Stimulated activated CD4-positive, alpha-beta T cell treated with anti-CD3 and anti-CD28 coated beads, Interleukin-12 subunit alpha, Interleukin-12 subunit beta, amount 100 ng/mL, for 48 hours (primary cell): ENCODE data around the gene SLC35E1.
A peak's percentile ranks its signal among the peaks of the same experiment; 100 is the strongest.
"Not testable (repeated sequence)": the region's sequence is repeated elsewhere in the genome, so short reads cannot be mapped to it uniquely, and the experiment has no call there.

Experiments used
- DNase-seq, 3 donors: peaks; one replicate each; pipeline ENCODE4 v3.0.0-alpha.2; 2020; ENCODE audit warnings: low read depth in 2 of 3, low spot score in 1 of 3

Gene SLC35E1

GRCh38 chr19:16559780-16560276, 12.4 kb downstream of the SLC35E1 start:
- DNase-seq = no peak

DNA sequence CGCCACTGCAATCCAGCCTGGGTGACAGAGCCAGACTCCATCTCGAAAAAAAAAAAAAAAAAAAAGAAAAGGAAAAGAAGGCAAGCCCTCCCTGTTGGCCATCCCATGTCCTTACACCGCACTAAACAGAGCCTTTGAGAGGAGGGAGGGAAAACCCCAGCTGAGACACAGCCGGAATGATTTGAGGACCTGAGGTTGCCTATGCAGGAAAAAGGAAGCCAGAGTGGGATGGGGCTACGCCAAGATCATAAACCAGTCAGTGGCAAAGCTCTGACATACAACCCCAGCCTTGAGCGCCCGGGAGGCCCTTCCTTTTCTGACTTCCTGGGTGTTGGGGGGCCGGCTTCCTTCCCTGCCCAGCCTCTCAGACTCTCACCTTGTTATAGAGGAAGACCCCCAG, 17.4 kb downstream of the SLC35E1 start:
- no peak for DNase-seq

- DNase-seq = not testable (repeated sequence)
These were observed 20.3 kb downstream of the SLC35E1 start for GRCh38 chr19:16551902-16552301.

DNA sequence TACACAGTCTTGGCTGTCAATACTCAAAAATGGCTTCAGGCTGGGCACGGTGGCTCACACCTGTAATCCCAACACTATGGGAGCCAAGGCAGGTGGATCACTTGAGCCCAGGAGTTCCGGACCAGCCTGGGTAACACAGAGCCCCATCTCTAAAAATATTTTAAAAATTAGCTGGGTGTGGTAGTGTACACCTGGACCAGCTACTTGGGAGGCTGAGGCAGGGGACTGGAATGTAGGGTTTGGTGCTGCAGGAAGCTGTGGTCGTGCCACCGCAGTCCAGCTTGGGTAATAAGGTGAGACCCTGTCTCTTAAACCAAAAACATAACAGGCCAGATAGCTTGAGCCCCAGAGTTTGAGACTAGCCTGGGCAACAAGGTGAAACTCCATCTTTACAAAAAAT, 23.3 kb downstream of the SLC35E1 start:
- DNase-seq = no peak

DNA sequence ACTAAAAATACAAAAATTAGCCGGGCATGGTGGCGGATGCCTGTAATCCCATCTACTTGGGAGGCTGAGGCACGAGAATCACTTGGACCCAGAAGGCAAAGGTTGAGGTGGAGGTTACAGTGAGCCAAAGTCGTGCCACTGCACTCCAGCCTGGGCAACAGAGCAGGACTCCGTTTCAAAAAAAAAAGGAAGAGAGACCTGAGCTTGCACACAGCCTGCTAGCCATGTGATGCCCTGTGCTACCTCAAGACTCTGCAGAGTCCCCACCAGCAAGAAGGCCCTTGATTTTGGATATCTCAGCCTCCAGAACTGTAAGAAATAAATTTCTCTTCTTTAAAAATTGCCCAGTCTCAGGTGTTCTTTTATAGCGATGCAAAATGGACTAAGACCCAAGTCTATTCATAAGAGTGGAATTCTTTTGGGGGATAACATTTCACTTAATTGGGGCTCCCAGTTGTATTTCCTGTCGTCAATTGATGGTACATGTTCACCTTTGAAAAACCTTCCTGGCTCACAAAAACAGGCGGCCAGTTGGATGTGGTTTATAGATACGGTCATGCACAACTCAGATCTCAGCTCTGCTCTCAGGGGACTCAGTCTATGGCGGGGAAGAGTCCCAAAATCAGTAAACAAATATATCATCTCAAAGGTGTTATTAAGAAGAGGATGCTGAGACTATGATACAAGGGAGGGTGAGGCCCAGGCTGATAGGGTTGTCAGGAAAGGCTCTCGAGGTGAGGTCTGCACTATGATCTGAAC, 27.6 kb downstream of the SLC35E1 start:
- no peak for DNase-seq

DNA sequence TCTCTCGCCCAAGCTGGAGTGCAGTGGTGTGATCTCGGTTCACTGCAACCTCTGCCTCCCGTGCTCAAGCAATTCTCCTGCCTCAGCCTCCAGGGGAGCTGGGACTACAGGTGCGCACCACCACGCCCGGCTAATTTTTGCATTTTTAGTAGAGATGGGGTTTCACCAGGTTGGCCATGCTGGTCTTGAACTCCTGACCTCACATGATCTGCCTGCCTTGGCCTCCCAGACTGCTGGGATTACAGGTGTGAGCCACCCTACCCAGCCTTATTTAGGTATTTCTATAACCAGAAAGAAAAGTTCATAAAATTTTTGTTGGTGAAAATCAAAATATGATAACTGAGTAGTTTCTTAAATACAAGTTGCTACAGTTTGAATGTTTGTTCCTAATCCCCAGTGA, 28.5 kb downstream of the SLC35E1 start:
- not testable (repeated sequence) for DNase-seq

- DNase-seq = no peak
These were observed 29.2 kb downstream of the SLC35E1 start for GRCh38 chr19:16542910-16543472.

- DNase-seq = peak; percentile 88 to 93 (median 88)
These were observed 29.9 kb downstream of the SLC35E1 start, which contains the start of gene CHERP for GRCh38 chr19:16542045-16542909. CHERP (minus strand) TSS chr19:16542437; CDS start chr19:16542378, 59 bp downstream.

DNA sequence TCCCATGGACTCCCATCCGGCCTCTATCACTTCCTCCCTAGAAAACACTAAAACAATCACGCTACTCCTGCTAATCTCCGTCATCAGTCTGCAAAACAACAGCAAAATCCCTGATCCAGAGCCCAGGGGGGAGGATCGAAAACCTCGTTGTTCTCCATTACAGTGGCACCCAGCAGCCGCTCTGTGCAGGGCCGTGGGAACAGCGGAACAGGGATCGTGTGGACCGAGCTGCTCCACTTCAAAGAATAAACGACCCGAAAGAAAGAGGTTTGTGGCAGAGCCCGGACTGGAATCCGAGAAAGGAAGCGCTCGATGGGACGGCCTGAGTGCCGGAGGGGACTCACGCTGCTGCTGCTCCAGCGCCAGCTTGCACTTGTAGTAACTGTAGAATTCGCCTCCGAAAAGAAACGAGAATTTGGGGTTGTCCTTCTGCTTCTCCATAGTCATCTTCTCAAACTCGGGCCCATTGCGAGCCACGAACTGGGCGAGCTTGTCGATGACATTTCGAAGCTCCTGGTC, 30.6 kb downstream of the SLC35E1 start:
- no peak for DNase-seq

- no peak for DNase-seq
These were observed 31.3 kb downstream of the SLC35E1 start for GRCh38 chr19:16540948-16541347.

GRCh38 chr19:16537111-16537510, 35.1 kb downstream of the SLC35E1 start:
- no peak for DNase-seq

GRCh38 chr19:16536130-16536529, 36.1 kb downstream of the SLC35E1 start:
- DNase-seq = no peak

DNA sequence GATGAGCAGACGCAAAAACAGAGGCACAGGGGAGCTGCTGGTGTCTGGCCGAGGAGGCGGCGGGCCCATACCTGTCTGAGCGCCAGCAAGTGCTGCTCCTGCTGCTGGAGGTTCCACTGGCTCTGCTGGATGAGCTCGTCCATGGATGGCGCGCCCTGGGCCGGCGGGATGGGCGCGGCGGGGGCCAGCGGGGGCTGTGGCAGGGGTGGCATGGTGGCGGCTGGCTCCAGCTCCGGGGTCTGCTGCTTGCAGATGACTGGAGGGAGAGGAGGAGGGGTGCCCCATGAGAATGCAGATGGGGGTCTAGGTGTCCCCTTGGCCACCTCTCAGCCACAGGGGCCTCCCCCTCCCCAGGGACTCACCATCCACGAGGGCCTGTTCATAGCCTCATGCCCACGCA, 36.8 kb downstream of the SLC35E1 start:
- DNase-seq = no peak

DNA sequence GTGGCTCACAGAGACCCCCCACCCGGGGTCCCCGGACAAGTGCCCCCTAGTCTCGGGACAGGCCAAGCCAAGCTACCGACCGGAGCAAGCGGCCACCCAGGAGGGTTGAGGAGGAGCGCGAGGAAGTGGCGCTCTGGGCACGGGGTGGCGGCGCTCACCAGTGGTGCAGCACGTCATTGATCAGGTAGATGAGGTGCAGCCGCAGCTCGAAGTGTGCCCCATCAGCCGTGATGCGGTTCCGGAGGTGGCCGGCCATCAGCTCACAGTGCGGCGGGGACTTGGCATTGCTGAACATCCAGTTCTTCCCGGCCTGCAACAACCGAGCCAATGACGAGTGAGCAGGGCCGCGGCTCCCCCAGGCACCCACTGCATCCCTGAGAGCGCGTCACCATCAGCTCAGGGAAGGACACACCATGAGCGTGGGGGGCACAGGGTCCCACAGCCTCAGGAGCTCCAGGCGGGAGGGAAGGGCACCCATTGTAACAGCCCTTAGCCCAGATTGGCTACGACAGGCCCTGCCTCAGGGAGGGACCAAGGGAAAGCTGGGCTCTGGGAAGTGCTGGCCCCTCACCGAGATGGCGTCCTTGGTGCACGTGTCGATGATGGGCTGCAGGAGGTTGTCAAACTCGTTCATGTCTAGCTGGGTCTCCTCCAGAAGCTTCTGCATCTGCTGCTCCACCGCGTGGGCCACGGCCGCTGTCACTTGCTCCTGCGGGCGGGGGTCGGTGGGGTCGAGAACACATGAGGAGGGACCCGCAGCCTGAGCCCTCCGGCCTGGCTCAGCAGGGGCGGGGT, 39.6 kb downstream of the SLC35E1 start:
- DNase-seq = no peak

- DNase-seq = no peak
These were observed 40.9 kb downstream of the SLC35E1 start for GRCh38 chr19:16531380-16531669.

- no peak for DNase-seq
These were observed 41.5 kb downstream of the SLC35E1 start for GRCh38 chr19:16530540-16531379.

DNA sequence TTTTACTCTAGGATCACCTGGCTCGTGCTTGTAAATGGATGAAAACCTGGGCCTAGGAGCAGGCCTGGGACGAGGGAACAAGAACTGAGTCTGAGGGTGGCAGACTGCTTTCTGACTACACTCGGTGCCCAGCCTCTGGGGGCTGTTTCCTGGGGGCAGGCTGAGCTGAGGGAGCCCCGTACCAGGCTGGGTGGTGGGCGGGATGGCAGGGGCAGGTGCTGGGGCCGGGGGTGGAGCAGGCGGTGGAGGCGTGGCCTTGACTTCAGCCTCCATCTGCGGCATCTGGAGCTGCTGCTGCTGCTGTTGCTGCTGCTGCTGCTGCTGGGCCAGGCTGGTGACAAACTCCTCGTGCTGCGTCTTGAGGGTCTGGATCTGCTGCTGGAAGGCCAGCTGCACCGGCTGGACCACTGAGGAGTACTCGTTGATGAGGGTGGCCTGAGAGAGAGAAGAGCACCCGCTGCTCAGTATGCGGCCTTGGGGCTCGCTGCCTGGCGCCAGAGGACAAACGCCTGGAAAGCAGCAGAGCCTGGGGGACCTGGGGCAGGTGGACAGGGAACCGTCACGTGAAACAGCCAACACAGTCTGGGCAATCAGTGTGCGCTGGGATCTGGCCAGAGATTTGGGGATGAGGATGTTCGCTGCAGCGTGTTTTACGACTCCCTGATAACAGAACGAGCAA, 42.6 kb downstream of the SLC35E1 start:
- no peak for DNase-seq

DNA sequence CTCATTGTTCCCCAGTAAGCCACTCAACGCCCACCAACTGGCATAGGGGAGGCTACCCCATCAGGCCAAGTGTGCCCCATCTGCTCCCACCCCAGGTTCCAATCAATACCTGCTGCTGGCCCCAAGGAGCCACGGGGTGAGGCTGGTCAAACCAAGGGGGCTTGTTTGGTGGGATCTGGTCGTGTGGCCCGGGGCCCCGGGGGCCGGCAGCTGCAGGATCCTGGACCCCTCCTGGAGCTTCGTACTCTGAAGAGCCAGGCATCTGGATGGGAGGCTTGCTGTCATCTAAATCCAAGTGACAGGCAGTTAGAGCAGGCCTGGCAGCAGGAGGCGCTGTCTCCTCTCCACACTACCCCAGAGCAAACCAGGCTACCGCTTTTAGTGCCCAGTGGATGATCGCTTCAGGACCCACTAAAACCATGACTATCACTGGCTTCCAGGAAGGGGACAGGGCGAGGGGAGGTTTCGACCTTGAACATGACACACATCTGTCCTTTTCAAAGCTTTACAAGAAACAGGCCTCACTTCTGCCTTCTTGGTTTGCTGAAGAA, 44.2 kb downstream of the SLC35E1 start:
- peak; percentile 21 to 28 (median 22) for DNase-seq

- DNase-seq = no peak
These were observed 44.8 kb downstream of the SLC35E1 start for GRCh38 chr19:16527334-16527935.
